Medulla oblongata (tissue), 1 donor: ENCODE measurements around the gene CD7.
"Not testable (repeated sequence)": the region's sequence is repeated elsewhere in the genome, so short reads cannot be mapped to it uniquely, and the experiment has no call there.

Experiments used
- DNase-seq: peaks from one replicate; pipeline ENCODE4 v3.0.0-alpha.2; 2015; ENCODE audit errors: extremely low spot score

CD7 gene

GRCh38 chr17:82317394-82318168, at the start of gene CD7:
TSS of gene CD7 (minus strand) at chr17:82317608. CDS start at chr17:82317495, 113 bp downstream.
- no peak for DNase-seq

- DNase-seq, result no peak
Observed at GRCh38 chr17:82366749-82367148, 49.3 kb upstream of the CD7 start.

- no peak for DNase-seq
Observed at GRCh38 chr17:82365606-82366295, 48.3 kb upstream of the CD7 start.

GRCh38 chr17:82361885-82362633, 44.7 kb upstream of the CD7 start:
- no peak for DNase-seq

- DNase-seq, result not testable (repeated sequence)
Observed at GRCh38 chr17:82359451-82360074, 42.2 kb upstream of the CD7 start.

- no peak for DNase-seq
Observed at GRCh38 chr17:82358465-82359350, 41.3 kb upstream of the CD7 start, which contains the start of gene TEX19. TSS of gene TEX19 (plus strand) at chr17:82359247. CDS start at chr17:82362151, 2,904 bp downstream.

- no peak for DNase-seq
Observed at GRCh38 chr17:82357394-82357793, 40.0 kb upstream of the CD7 start.

GRCh38 chr17:82356845-82357355, 39.5 kb upstream of the CD7 start:
- no peak for DNase-seq

GRCh38 chr17:82355770-82356427, 38.5 kb upstream of the CD7 start:
- no peak for DNase-seq

- no peak for DNase-seq
Observed at GRCh38 chr17:82354804-82355308, 37.4 kb upstream of the CD7 start.

GRCh38 chr17:82353484-82353883, 36.1 kb upstream of the CD7 start:
- DNase-seq, result no peak

GRCh38 chr17:82351713-82352488, 34.5 kb upstream of the CD7 start:
- peak; percentile 90 for DNase-seq

GRCh38 chr17:82351254-82351712, 33.9 kb upstream of the CD7 start:
- no peak for DNase-seq

GRCh38 chr17:82350182-82351030, 33.0 kb upstream of the CD7 start:
- no peak for DNase-seq

GRCh38 chr17:82349287-82349701, 31.9 kb upstream of the CD7 start:
- DNase-seq, result no peak

GRCh38 chr17:82348866-82349265, 31.5 kb upstream of the CD7 start:
- DNase-seq, result no peak

GRCh38 chr17:82348434-82348833, 31.0 kb upstream of the CD7 start:
- no peak for DNase-seq

- not testable (repeated sequence) for DNase-seq
Observed at GRCh38 chr17:82347994-82348393, 30.6 kb upstream of the CD7 start.
